ENCODE measurements around the gene C1orf232.

GRCh38 chr1:26210147-26210870, 41.5 kb upstream of the C1orf232 start:
- TF ChIP-seq HDAC2 (IDR thresholded peaks at IDR 0.05) (no peak), SMC3 (IDR thresholded peaks at IDR 0.05) (no peak), EP300 (IDR thresholded peaks at IDR 0.05) (no peak), CTCF (IDR thresholded peaks at IDR 0.05) (no peak), REST (IDR thresholded peaks at IDR 0.05) (no peak), POLR2A (IDR thresholded peaks at IDR 0.05; ENCODE audit: low read length) (no peak), EHMT2 (IDR thresholded peaks at IDR 0.05; ENCODE audit: low read depth) (no peak), ZFP36 (IDR thresholded peaks at IDR 0.05; ENCODE audit: borderline replicate concordance, partially characterized antibody) (no peak), USF2 (IDR thresholded peaks at IDR 0.05) (no peak), CEBPB (IDR thresholded peaks at IDR 0.05) (no peak), MYC (IDR thresholded peaks at IDR 0.05; ENCODE audit: borderline replicate concordance, low read length) (no peak), ZC3H11A (IDR thresholded peaks at IDR 0.05) (no peak), RFX5 (IDR thresholded peaks at IDR 0.05) (no peak), NR3C1 (IDR thresholded peaks at IDR 0.05) (no peak)

All from A549 (cell line).